IPS DF 6.9 (cell line): ENCODE measurements around the gene ALOX15B.

Experiments
- DNase-seq: peaks from one replicate; pipeline ENCODE4 v3.0.0-alpha.2; 2013; ENCODE audit warnings: low read depth, low spot score
- H3K27ac ChIP-seq: one replicate; pipeline ENCODE4 v1.5.1; 2013; ENCODE audit warnings: low read length, control low read depth
- H3K27me3 ChIP-seq: 2 replicates; pipeline ENCODE4 v1.6.1; 2013; ENCODE audit warnings: mild to moderate bottlenecking, low read length; ENCODE audit not compliant: control insufficient read depth, insufficient read depth
- H3K36me3 ChIP-seq: 2 replicates; pipeline ENCODE4 v1.6.1; 2013; ENCODE audit warnings: low read length; ENCODE audit not compliant: control insufficient read depth, insufficient read depth
- H3K4me1 ChIP-seq: 2 replicates; pipeline ENCODE4 v1.6.1; 2013; ENCODE audit warnings: low read length; ENCODE audit not compliant: control insufficient read depth, insufficient read depth
- H3K4me3 ChIP-seq: 2 replicates; pipeline ENCODE4 v1.5.1; 2013; ENCODE audit warnings: mild to moderate bottlenecking, low read length
- H3K9me3 ChIP-seq: 2 replicates; pipeline ENCODE4 v1.6.1; 2013; ENCODE audit warnings: low read length, inconsistent platforms; ENCODE audit not compliant: control insufficient read depth, insufficient read depth
- WGBS: extraction: QIAGEN DNeasy Blood & Tissue Kit; methylation state at CpG from one replicate; pipeline ENCODE4 v1.1.7; 2013; ENCODE audit warnings: mixed read lengths, missing lambda C conversion rate; ENCODE audit not compliant: insufficient read length, insufficient coverage; 5-methylcytosine and 5-hydroxymethylcytosine counted together

ALOX15B gene, protein sequence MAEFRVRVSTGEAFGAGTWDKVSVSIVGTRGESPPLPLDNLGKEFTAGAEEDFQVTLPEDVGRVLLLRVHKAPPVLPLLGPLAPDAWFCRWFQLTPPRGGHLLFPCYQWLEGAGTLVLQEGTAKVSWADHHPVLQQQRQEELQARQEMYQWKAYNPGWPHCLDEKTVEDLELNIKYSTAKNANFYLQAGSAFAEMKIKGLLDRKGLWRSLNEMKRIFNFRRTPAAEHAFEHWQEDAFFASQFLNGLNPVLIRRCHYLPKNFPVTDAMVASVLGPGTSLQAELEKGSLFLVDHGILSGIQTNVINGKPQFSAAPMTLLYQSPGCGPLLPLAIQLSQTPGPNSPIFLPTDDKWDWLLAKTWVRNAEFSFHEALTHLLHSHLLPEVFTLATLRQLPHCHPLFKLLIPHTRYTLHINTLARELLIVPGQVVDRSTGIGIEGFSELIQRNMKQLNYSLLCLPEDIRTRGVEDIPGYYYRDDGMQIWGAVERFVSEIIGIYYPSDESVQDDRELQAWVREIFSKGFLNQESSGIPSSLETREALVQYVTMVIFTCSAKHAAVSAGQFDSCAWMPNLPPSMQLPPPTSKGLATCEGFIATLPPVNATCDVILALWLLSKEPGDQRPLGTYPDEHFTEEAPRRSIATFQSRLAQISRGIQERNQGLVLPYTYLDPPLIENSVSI

DNA sequence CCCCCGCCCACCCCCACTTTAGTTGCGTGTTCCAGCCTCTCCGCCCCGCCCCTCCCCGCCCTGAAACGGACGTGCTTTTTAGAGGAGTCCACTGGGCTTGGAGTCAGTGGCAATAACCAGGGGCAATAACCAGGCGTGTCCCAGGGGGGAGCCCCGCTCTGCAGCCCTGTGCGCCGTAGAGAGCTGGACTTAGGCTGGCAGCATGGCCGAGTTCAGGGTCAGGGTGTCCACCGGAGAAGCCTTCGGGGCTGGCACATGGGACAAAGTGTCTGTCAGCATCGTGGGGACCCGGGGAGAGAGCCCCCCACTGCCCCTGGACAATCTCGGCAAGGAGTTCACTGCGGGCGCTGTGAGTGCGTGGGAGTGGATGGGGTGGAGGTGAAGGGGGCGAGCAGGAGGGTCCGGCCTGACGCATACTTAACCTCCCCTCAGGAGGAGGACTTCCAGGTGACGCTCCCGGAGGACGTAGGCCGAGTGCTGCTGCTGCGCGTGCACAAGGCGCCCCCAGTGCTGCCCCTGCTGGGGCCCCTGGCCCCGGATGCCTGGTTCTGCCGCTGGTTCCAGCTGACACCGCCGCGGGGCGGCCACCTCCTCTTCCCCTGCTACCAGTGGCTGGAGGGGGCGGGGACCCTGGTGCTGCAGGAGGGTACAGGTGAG lies at the start of gene ALOX15B:
TSS of gene ALOX15B (plus strand) at position 106 of the 657 bp plus-strand sequence. CDS start at position 203, 97 bp downstream.
- Histone ChIP-seq H3K36me3 (no peaks in the 10 kb centered on the region), H3K4me3 (peak within 1 kb of the TSS; percentile 20; the same call in 1 of the 2 replicates), H3K4me1 (0 out of 2 replicates have a peak, but pooled peaks cover 3% of the 10 kb centered on the region), H3K27ac (no peak within 1 kb of the TSS), H3K9me3 (no peaks in the 10 kb centered on the region), H3K27me3 (no peaks in the 10 kb centered on the region)
- WGBS, result no CpG with 5 or more reads among the region's 37 CpGs
- DNase-seq, result no peak

DNA sequence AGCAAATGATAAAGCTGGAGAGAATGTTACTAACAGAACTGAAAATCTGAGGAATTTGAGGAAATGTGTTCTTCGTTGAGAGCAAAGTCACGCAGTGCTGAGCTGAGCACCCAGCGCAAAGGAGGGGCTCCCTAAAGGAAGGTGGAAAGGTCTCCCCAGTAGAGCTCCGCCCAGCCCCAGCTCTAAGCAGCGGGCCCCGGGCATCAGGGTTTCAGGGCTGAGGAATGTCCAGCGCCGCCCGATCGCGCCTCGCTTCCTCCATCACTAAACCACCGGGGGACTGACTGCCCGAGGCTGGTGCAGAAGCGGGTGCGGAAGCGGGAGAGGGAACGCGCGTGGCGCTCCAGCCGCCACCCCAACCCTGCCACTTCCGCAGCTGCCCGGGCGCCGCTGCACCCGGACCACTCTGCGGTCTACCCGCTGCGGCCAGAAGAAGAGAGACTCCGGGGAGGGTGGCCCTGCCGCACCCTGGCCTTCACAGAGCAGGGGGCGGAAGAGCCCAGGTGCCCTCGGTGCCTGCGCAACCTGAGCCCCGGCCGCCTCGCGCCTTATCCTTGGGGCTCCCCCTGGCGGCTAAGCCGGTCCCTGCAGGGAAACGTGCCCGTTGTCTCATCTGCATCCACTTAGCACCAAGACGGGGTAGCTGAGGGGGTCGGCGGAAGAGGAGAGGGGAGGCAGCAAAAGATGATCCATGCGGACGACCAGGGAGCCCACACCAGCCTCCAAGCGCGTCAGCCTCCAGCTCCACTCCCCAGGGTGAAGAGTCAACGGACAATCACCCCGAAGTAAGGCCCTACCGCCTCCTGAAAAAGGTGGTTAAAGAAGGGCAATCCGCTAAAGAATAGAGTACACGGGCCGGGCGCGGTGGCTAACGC lies 48.8 kb upstream of the ALOX15B start:
- Histone ChIP-seq H3K27me3 (no peaks in the 10 kb centered on the region), H3K27ac (no peak overlapping the region), H3K36me3 (no peaks in the 10 kb centered on the region), H3K9me3 (no peaks in the 10 kb centered on the region), H3K4me1 (no peaks in the 10 kb centered on the region), H3K4me3 (peak overlapping the region; percentile 48; the same call in 1 of the 2 replicates)
- peak; percentile 79 for DNase-seq
- WGBS, result no CpG with 5 or more reads among the region's 59 CpGs

DNA sequence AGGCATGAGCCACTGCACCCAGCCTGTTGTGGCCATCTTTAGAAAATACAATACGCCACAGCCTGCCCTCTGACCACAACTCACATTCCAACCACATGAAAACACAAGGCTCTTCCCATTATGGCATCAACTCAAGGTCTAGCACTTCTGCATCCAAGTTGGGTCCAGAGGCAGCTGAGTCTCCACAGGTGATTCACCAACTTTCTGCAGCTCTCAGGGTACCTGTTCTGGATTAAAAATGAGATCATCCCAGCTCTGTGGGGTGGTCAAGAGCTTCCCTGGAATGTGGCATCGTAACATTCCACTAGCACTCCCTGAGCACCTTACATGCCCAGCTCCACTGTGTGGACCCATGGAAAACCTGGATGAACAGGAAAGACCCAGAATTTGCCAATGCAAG lies 46.3 kb upstream of the ALOX15B start:
- no peak overlapping the region for H3K27ac ChIP-seq
- no peaks in the 10 kb centered on the region for H3K9me3 ChIP-seq
- H3K27me3 ChIP-seq, result no peaks in the 10 kb centered on the region
- no peaks in the 10 kb centered on the region for H3K4me1 ChIP-seq
- no peaks in the 10 kb centered on the region for H3K36me3 ChIP-seq
- no CpG with 5 or more reads among the region's 2 CpGs for WGBS
- no peak for DNase-seq
- H3K4me3 ChIP-seq, result no peak overlapping the region

DNA sequence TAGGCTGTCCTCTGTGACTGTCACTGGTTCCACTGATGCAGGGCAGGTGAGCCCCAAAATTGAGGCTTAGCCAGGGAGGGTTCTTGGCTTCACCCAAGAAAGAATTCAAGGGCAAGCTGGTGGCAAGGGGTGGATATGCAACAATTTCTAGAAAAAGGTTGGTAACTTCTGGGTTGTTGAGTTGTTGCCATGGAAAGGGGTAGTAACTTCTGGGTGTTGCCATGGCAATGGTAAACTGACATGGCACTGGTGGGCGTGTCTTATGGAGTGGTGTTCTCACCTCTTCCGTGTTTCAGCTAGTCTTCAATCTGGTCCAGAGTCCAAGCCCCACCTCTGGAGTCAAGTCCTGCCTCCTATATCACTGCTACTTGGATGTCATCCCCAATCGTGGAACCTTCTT lies 45.9 kb upstream of the ALOX15B start:
- WGBS, result no CpG with 5 or more reads among the region's 3 CpGs
- no peak for DNase-seq
- no peaks in the 10 kb centered on the region for H3K27me3 ChIP-seq
- no peaks in the 10 kb centered on the region for H3K4me1 ChIP-seq
- H3K4me3 ChIP-seq, result no peak overlapping the region
- no peaks in the 10 kb centered on the region for H3K9me3 ChIP-seq
- no peak overlapping the region for H3K27ac ChIP-seq
- H3K36me3 ChIP-seq, result no peaks in the 10 kb centered on the region

DNA sequence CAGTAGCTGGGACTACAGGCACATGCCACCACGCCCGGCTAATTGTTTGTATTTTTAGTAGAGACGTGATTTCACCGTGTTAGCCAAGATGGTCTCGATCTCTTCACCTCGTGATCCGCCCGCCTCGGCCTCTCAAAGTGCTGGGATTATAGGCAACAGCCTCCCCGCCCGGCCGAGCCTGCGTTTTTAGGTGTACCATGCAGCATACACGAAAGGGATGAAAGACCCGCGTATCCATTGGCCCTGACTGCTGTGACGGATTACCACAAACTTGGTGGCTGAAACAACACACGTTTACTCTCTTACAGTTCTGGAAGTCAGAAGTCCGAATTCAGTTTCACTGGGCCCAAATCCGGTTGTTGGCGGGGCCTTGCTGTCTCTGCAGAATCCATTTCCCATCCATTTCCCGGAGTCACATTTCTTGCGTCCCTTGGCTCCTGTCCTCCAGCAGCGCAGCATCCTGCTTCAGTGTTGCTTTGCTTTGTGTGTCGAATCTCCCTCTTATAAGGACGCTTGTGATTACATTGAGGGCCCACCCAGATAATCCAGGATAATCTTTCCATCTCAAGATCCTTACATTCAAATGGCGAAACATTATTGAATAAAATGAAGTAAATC lies 44.8 kb upstream of the ALOX15B start:
- Histone ChIP-seq H3K27me3 (no peaks in the 10 kb centered on the region), H3K9me3 (no peaks in the 10 kb centered on the region), H3K4me3 (no peak overlapping the region), H3K27ac (no peak overlapping the region), H3K4me1 (no peaks in the 10 kb centered on the region), H3K36me3 (no peaks in the 10 kb centered on the region)
- DNase-seq, result no peak
- no CpG with 5 or more reads among the region's 27 CpGs for WGBS

DNA sequence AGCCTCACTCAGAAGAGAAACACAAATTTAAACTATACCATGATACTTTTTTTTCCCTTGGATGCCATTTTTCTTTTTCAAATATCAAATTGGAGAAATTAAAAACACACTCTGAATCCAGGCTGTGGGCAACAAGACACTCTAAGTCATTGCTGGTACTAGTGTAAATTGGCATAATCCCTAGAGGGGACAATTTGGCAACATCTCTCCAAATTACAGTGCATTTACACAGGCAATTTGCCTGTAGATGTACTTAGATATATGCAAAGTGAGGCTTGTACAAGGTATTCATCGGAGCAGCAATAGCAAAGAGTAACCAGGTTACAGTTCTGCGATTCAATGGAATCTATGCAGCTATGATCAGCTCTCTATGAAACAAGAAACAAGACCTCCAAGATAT lies 43.1 kb upstream of the ALOX15B start:
- no peak for DNase-seq
- H3K9me3 ChIP-seq, result no peaks in the 10 kb centered on the region
- H3K4me1 ChIP-seq, result no peaks in the 10 kb centered on the region
- no CpG with 5 or more reads among the region's 2 CpGs for WGBS
- H3K4me3 ChIP-seq, result no peak overlapping the region
- H3K27ac ChIP-seq, result no peak overlapping the region
- H3K36me3 ChIP-seq, result no peaks in the 10 kb centered on the region
- no peaks in the 10 kb centered on the region for H3K27me3 ChIP-seq

DNA sequence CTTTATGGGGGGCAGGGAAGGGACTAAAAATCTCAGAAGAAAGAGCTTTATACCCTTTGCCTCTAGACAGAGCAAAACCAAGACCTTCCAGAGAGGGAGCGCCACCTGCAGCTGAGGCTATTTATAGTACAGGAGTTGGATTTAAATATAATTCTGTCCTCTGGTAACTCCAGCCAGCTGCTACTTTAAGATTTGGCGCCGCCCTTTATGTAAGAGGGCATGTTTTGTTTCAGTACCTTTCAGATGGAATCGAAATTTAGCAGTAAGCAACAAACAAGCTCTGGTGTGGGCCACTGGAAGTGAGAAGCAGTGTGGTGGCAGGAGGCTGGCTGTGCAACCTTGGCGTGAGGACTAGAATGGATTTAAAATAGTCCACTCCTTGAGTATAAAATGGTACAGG lies 41.7 kb upstream of the ALOX15B start:
- Histone ChIP-seq H3K27ac (no peak overlapping the region), H3K9me3 (no peaks in the 10 kb centered on the region), H3K4me3 (no peak overlapping the region), H3K27me3 (peaks cover 4% of the 10 kb centered on the region; the same call in 1 of the 2 replicates), H3K4me1 (no peaks in the 10 kb centered on the region), H3K36me3 (no peaks in the 10 kb centered on the region)
- WGBS, result no CpG with 5 or more reads among the region's 5 CpGs
- DNase-seq, result no peak

DNA sequence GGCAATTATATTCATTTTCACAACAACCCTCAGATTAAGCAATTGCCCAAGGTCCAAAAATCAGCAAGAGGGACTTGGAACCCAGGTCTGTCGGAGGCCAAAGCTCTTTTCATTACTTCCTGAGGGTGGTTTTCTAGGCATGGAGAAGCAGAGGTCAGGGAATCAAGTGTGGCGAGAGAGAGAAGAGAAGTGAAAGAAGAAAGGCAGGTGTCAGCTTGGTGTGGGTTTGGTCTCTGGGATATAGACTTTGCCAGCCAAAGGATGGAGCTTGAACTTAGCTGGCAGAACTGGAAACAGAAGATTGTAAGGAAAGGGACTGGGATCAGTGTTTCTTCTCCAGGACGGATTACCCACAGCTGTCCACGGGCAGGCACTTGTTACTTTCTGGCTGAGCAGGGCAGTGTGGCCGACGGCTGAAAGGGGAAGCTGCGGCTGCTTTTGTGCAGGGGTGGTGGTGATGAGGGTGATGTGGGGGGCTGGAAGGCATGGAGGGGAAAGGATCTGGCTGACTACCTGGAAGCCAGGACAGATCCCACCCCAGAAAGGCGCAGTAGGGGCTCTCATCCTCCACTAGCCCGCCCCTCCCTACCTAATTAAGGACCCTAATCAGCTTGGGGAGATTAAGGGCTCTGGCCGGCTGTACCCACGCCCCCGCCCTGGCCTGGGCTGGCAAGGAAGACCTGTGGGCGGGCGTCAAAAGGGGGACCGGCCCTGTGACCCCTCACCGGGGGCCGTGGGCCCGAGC lies 36.7 kb upstream of the ALOX15B start, which contains the start of gene GUCY2D:
TSS of gene GUCY2D (plus strand) at position 640 of the 745 bp plus-strand sequence. CDS start 433 bp downstream, outside the sequence.
- no peak within 1 kb of the TSS for H3K27ac ChIP-seq
- DNase-seq, result no peak
- no peaks in the 10 kb centered on the region for H3K9me3 ChIP-seq
- no CpG with 5 or more reads among the region's 18 CpGs for WGBS
- H3K27me3 ChIP-seq, result peaks cover 25% of the 10 kb centered on the region; the same call in 1 of the 2 replicates
- peak within 1 kb of the TSS; percentile 26; the same call in 1 of the 2 replicates for H3K4me3 ChIP-seq
- H3K36me3 ChIP-seq, result no peaks in the 10 kb centered on the region; the same call in 1 of the 2 replicates
- H3K4me1 ChIP-seq, result no peaks in the 10 kb centered on the region
